ENCODE data around the gene SLC35A5. TPM values are rescaled to one million over a fixed set of nuclear protein-coding genes. Genes with fewer than 3 reads are reported as not detected.
A peak's percentile ranks its signal among the peaks of the same experiment; 100 is the strongest.
"Not testable (repeated sequence)": the region's sequence is repeated elsewhere in the genome, so short reads cannot be mapped to it uniquely, and the experiment has no call there.

The SLC35A5 gene, protein sequence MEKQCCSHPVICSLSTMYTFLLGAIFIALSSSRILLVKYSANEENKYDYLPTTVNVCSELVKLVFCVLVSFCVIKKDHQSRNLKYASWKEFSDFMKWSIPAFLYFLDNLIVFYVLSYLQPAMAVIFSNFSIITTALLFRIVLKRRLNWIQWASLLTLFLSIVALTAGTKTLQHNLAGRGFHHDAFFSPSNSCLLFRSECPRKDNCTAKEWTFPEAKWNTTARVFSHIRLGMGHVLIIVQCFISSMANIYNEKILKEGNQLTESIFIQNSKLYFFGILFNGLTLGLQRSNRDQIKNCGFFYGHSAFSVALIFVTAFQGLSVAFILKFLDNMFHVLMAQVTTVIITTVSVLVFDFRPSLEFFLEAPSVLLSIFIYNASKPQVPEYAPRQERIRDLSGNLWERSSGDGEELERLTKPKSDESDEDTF
- total RNA-seq (ENCODE audit: low replicate concordance) = 23.9 and 31.6 TPM in 2 replicates
- long read RNA-seq, full-length matches to known transcripts = 52 of 67 reads
- long read RNA-seq, partial matches to known transcripts = 2 of 67 reads
- long read RNA-seq, other reads (novel, unspliced or antisense) = 13 of 67 reads

DNA sequence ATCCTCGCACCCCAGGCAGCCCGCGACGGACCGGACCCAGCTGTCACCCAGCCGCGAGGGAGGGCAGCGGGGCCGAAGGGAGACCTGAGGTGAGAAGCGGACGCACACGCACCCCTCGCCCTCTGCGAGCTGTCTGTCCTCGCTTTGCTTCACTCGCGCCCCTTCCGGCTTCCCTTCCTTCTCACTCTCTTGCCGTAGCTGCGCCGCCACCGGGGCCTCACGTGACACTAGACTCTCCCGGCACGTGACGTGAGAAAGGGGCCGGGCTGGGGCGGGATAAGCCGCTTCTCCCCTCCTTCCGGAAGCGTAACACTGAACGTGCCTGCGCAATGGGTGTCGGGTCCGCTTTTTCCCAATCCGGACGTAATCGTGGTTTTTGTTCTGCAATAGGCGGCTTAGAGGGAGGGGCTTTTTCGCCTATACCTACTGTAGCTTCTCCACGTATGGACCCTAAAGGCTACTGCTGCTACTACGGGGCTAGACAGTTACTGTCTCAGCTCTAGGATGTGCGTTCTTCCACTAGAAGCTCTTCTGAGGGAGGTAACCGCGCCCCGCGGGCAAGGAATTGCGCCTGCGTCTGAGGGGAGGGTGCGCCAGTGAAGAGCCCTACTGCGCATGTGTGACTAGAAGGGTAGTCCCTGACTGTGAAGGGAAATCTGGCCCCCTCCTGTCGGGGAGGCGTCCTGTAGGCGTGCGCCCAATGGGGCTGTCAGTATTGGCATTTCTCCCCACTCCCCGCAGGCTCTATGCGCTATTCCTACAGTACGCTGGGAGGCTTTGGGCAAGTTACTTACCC, at the start of gene SLC35A5, which contains the start of gene ATG3:
Gene SLC35A5, plus strand, starts transcription at position 312 of the 796 bp plus-strand sequence. CDS start 1,359 bp downstream, outside the sequence.
Gene ATG3, minus strand, starts transcription at position 229 of the 796 bp plus-strand sequence. CDS start 434 bp downstream, outside the sequence.
- Mint-ChIP-seq H3K4me3 (peak within 1 kb of the TSS; percentile 99), H3K27ac (peak within 1 kb of the TSS; percentile 100), H3K27me3 (no peaks in the 10 kb centered on the region), H3K9me3 (no peaks in the 10 kb centered on the region), H3K4me1 (ENCODE audit: unreplicated experiment) (peaks cover 16% of the 10 kb centered on the region), H3K36me3 (peaks cover 16% of the 10 kb centered on the region)
- DNase-seq (ENCODE audit: extremely low spot score, unreplicated experiment) = peak; percentile 99
- TF ChIP-seq, protein P1, sequence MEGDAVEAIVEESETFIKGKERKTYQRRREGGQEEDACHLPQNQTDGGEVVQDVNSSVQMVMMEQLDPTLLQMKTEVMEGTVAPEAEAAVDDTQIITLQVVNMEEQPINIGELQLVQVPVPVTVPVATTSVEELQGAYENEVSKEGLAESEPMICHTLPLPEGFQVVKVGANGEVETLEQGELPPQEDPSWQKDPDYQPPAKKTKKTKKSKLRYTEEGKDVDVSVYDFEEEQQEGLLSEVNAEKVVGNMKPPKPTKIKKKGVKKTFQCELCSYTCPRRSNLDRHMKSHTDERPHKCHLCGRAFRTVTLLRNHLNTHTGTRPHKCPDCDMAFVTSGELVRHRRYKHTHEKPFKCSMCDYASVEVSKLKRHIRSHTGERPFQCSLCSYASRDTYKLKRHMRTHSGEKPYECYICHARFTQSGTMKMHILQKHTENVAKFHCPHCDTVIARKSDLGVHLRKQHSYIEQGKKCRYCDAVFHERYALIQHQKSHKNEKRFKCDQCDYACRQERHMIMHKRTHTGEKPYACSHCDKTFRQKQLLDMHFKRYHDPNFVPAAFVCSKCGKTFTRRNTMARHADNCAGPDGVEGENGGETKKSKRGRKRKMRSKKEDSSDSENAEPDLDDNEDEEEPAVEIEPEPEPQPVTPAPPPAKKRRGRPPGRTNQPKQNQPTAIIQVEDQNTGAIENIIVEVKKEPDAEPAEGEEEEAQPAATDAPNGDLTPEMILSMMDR (conservative IDR thresholded peaks at IDR 0.05) = peak; percentile 25

DNA sequence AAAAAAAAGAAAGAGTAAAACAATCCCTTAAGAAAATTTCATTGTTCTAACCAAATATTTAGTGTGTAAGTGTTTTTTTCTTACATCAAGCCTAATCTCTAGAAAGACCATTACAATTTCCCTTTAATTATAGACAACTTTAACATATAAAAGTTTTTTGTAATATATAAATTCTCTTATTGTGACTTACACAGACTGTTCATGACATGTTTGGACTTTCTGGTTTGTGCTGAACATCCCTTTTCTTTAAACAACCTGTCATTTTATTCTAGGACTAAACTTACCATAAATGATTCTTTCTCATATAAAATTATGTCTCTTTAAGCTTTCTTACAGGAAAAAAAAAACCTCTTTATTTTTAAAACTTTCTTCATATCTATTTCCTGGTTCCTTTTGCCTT, 49.5 kb upstream of the SLC35A5 start:
- no peak for DNase-seq (ENCODE audit: extremely low spot score, unreplicated experiment)
- Mint-ChIP-seq H3K27me3 (no peaks in the 10 kb centered on the region), H3K9me3 (peaks cover 6% of the 10 kb centered on the region), H3K36me3 (peaks cover 3% of the 10 kb centered on the region), H3K27ac (no peak overlapping the region), H3K4me1 (ENCODE audit: unreplicated experiment) (no peaks in the 10 kb centered on the region), H3K4me3 (no peak overlapping the region)
- TF ChIP-seq, protein P1 (conservative IDR thresholded peaks at IDR 0.05) = no peak

DNA sequence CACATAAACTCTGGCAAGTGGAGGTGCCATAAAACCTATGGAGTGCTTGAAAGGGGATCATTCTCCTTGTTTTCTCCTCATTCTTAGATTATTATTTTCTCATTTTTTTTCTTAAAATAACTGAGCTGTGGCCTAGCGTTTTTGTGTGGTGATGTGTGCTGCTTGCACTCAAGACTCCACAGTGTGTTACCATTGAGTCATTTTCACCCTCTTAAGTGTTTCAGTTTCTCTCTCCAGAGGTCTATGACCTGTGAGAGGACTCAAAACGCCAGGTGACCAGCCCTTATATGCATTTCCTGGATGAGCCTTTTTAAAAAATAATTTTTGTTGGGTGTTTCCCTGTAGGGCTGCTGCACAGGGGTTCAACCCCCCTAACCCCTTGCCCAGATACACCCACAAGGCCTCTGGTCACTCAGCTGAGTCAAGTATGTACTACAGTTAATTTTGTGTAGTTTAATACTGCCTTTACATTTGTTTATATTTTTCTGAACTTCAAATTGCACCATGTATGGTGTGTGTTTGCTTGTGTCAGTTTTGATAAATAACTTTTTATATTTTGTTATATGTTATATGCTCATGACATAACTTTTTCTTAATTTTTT, 47.2 kb upstream of the SLC35A5 start:
- no peak for DNase-seq (ENCODE audit: extremely low spot score, unreplicated experiment)
- TF ChIP-seq, protein P1 (conservative IDR thresholded peaks at IDR 0.05) = no peak
- Mint-ChIP-seq H3K9me3 (peaks cover 6% of the 10 kb centered on the region), H3K36me3 (peaks cover 3% of the 10 kb centered on the region), H3K4me3 (no peak overlapping the region), H3K4me1 (ENCODE audit: unreplicated experiment) (no peaks in the 10 kb centered on the region), H3K27me3 (no peaks in the 10 kb centered on the region), H3K27ac (no peak overlapping the region)

DNA sequence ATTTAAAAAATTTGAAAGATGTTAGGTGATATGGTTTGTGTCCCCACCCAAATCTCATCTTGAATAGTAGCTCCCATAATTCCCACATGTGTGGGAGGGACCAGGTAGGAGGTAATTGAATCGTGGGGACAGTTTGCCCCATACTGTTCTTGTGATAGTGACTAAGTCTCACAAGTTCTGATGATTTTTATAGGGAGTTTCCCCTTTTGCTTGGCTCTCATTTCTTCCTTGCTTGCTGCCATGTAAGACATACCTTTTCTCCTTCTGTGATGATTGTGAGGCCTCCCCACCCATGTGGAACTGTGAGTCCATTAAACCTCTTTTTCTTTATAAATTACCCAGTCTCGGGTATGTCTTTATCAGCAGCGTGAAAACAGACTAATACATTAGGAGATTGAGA, 42.9 kb upstream of the SLC35A5 start:
- not testable (repeated sequence) for H3K27ac Mint-ChIP-seq; H3K36me3 Mint-ChIP-seq; H3K9me3 Mint-ChIP-seq; H3K27me3 Mint-ChIP-seq; H3K4me1 Mint-ChIP-seq (ENCODE audit: unreplicated experiment); H3K4me3 Mint-ChIP-seq; DNase-seq (ENCODE audit: extremely low spot score, unreplicated experiment)

DNA sequence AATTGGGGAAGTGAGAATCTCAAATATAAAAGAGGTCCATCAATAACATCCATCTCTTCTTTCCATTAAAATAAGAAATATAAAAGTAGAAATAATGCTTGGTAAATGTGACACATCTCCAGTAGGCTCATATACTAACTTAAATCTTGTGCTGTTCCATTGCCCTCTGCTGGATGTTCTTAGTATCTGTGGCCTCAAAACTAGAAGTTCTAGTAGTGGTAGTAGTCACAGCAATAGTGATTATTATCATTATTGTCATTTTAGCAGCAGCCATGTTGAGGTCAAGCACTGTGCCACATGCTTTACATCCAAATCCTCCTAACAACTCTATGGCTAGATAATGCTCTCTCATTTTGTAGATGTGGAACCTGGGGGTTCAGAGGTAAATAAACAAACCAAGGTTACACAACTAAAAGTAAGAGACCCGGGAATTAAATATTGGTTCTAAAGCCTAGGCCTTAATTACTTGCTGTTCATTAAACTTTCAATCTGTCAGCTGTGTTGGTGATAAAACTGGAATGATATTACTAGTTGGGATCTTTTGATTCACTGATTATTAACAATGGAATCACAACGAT, 42.3 kb upstream of the SLC35A5 start:
- DNase-seq (ENCODE audit: extremely low spot score, unreplicated experiment) = no peak
- H3K27ac Mint-ChIP-seq = no peak overlapping the region
- no peaks in the 10 kb centered on the region for H3K9me3 Mint-ChIP-seq
- no peaks in the 10 kb centered on the region for H3K27me3 Mint-ChIP-seq
- no peaks in the 10 kb centered on the region for H3K4me1 Mint-ChIP-seq (ENCODE audit: unreplicated experiment)
- TF ChIP-seq, protein P1 (conservative IDR thresholded peaks at IDR 0.05) = peak; percentile 89
- no peak overlapping the region for H3K4me3 Mint-ChIP-seq
- H3K36me3 Mint-ChIP-seq = peaks cover under 1% of the 10 kb centered on the region

DNA sequence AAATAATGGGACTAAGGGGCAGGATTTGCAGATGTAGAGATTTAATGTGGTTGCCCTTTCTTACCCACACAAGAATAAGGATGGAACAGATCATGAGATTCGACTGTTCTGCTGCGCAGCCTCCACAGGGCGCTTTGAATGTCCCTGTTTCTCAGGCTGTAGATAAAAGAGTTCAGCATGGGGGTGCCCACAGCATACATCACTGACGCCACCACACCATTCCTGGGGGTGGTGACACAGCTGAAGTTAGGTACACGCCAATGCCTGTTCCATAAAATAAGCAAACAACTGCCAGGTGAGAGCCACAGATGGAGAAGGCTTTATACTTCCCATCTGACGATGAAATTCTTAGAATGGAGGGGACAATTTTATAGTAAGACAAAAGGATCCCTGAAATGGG, 37.7 kb upstream of the SLC35A5 start:
- not testable (repeated sequence) for H3K36me3 Mint-ChIP-seq; H3K4me1 Mint-ChIP-seq (ENCODE audit: unreplicated experiment); H3K9me3 Mint-ChIP-seq; DNase-seq (ENCODE audit: extremely low spot score, unreplicated experiment); H3K27ac Mint-ChIP-seq; H3K27me3 Mint-ChIP-seq; H3K4me3 Mint-ChIP-seq
